Epithelial cell of proximal tubule (primary cell): Measurements from ENCODE around the gene KCNN4. TPM values are rescaled to one million over a fixed set of nuclear protein-coding genes. Genes with fewer than 3 reads are reported as not detected.

Experiments used
- DNase-seq: peaks from one replicate; pipeline ENCODE4 v3.0.0-alpha.2; 2011; ENCODE audit warnings: low read depth
- H3K4me3 ChIP-seq: 2 replicates; pipeline ENCODE4 v1.5.1; 2011; ENCODE audit warnings: low read depth, mild to moderate bottlenecking, low read length
- total RNA-seq: library from RNA; depleted of rRNA; stranded (reverse); fragments of >200 nt; gene quantifications from 2 replicates; pipeline ENCODE4 v1.2.3, GENCODE V29; 2015
- TF ChIP-seq, protein P1 (sequence below): conservative IDR thresholded peaks from 2 replicates; pipeline ENCODE4 v1.5.1; 2012; ENCODE audit warnings: low read depth, mild to moderate bottlenecking, low read length

KCNN4 gene
- total RNA-seq, 1 donor from 2014 or later: 11.6 TPM

DNA sequence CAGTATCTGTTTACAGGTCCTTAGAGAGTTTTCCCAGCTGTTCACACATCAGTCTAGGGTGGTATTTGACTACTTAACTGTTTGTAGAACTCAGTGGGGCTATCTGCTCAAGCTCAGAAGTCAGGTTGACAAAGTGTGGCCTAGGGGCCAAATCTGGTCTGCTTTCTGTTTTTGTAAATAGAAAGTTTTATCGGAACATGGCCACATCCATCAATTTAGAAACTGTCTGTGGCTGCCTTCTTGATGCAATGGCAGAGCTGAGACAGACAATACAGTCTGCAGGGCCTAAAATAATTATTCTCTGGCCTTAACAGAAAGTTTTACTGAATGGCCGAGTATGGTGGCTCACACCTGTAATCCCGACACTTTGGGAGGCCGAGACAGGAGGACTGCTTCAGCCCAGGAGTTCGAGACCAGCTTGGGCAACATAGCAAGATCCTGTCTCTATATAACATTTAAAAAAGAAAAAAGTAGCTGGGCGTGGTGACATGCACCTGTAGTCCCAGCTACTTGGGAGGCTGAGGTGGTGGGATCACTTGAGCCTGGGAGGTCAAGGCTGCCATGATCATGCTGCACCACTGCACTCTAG is 28.4 kb downstream of the KCNN4 start:
- H3K4me3 ChIP-seq: no peak overlapping the region
- DNase-seq: no peak
- TF ChIP-seq, protein P1, sequence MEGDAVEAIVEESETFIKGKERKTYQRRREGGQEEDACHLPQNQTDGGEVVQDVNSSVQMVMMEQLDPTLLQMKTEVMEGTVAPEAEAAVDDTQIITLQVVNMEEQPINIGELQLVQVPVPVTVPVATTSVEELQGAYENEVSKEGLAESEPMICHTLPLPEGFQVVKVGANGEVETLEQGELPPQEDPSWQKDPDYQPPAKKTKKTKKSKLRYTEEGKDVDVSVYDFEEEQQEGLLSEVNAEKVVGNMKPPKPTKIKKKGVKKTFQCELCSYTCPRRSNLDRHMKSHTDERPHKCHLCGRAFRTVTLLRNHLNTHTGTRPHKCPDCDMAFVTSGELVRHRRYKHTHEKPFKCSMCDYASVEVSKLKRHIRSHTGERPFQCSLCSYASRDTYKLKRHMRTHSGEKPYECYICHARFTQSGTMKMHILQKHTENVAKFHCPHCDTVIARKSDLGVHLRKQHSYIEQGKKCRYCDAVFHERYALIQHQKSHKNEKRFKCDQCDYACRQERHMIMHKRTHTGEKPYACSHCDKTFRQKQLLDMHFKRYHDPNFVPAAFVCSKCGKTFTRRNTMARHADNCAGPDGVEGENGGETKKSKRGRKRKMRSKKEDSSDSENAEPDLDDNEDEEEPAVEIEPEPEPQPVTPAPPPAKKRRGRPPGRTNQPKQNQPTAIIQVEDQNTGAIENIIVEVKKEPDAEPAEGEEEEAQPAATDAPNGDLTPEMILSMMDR: no peak

DNA sequence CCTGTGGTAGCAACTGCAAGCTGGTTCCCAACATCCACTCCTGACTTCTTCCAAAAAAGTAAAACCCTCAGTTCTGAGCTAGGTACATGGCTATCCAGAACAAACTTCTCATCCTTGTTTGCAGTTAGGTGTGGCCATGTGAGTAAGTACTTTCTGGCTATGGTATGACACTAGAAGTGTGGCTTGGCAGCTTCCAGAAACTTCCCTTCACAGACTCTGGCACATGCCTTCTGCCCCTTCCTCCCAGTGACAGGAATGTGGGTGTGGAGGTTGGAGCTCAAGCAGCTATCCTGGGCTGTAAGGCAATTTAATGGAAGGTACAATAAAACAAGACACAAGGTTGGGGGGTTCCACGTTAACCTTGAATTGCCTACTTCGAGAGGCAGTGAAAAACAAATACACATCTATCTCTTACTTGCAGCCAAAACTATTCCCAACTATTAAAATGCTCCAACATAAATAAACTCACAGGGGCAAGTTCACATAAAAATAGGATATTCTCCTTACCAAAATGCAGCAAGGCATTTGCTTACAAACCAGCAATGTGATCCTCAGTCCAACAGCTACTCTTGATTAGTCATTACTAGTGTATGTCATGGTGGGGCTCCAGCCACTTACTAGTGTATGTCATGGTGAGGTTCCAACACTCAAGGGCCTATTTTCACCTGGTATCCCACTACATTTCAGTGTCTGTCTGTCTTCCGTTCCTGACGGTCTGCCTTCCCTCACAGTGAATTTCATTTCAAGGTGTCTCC is 29.1 kb downstream of the KCNN4 start:
- no peak overlapping the region for H3K4me3 ChIP-seq
- TF ChIP-seq, protein P1: no peak
- no peak for DNase-seq

DNA sequence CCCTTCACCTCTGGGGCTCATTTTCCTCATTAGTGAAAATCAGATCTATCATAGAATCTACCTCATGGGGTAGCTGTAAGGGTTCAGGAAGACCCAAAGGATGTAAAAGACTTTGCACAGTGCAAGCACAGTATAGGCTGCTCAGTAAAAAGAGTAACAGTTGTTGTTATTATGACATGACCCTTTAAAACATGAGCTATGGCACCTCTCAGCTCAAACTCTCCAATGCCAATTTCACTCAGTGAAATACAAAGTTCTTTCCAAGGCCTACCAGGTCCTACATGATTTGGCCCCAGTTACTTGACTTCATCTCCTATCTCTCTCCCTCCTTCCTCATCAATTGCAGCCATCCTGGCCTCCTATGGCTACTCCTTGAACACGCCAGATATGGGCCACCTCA is 30.9 kb downstream of the KCNN4 start:
- DNase-seq: no peak
- no peak overlapping the region for H3K4me3 ChIP-seq
- TF ChIP-seq, protein P1: no peak

DNA sequence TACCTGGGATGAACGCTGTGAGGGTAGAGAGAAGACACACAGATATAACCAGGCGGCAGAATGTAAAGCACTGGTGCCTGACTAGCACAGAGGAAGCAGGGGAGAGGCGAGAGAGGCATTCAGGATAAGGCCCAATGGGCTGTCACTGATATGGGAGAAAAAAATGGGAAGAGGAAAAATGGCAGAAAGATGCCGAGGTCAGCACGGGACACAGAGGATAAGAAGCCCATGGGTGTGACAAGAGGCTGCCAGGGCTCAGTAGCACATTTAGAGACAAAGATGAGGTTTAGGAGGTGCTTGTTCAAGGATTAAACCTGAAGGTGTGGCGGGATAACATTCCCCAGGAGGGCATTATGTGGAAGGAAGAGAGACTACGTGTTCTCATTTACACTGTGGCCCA is 31.6 kb downstream of the KCNN4 start:
- DNase-seq: no peak
- H3K4me3 ChIP-seq: no peak overlapping the region
- TF ChIP-seq, protein P1: no peak

DNA sequence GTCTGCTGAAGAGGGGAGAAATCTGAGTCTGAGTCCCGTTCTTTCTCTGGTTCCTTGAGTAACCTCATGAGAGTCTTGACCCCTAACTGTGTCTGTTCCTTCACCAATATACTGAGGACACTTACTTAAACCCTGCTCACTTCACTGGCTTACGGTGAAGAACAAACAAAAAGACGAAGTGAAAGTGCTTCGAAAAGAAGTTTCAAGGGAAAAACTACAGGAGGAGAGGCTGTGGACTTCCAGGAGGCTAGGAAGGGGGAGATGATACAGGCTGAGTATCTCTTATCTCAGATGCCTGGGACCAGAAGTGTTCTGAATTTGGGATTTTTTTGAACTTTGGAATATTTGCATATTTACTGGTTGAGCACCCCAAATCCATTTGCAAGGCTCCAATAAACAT is 32.1 kb downstream of the KCNN4 start:
- TF ChIP-seq, protein P1: no peak
- DNase-seq: no peak
- H3K4me3 ChIP-seq: no peak overlapping the region

DNA sequence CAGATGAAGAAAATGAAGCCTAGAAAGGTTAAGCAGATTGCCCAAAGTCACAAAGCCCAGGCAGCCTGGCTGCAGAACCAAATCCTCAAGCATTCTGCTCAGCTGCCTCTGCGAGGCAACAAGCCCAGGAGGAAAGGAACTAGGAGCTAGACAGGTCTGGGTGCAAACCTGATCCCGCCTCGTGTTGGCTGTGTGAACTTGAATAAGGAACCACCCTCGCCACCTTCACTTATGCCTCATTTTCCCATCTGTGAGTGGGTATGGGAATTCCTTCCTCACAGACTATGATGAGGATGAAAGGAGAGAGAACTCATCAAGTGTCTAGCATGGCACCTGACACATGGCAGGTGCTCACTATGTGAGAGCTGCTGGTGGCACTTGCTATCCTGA is 32.6 kb downstream of the KCNN4 start:
- H3K4me3 ChIP-seq: no peak overlapping the region
- DNase-seq: no peak
- TF ChIP-seq, protein P1: no peak
